ENCODE measurements around the gene ZNF646. TPM values are rescaled to one million over a fixed set of nuclear protein-coding genes. Genes with fewer than 3 reads are reported as not detected.

Gene ZNF646
- total and polyA plus RNA-seq, 2 of the 13 experiments (the other 11 are each of a cell fraction or from before 2014, with no cell fraction given): 3.4 to 10.9 TPM

- TF ChIP-seq MED8 (CRISPR knock-in tag; IDR thresholded peaks at IDR 0.05; ENCODE audit: insufficient replicate concordance) (peak; percentile 75), ZNF740 (CRISPR knock-in tag; IDR thresholded peaks at IDR 0.05) (0 out of 2 replicates have a peak, but pooled peaks have one; percentile 4), ZNF569 (CRISPR knock-in tag; IDR thresholded peaks at IDR 0.05; ENCODE audit: borderline replicate concordance) (no peak), NR2C2 (CRISPR knock-in tag; IDR thresholded peaks at IDR 0.05; ENCODE audit: borderline replicate concordance) (peak; percentile 83; the same call in 1 of the 2 replicates), CREB3 (CRISPR knock-in tag; IDR thresholded peaks at IDR 0.05) (peak; percentile 25; the same call in 1 of the 2 replicates), ZNF432 (CRISPR knock-in tag; IDR thresholded peaks at IDR 0.05; ENCODE audit: borderline replicate concordance) (no peak), USF2 (IDR thresholded peaks at IDR 0.05; ENCODE audit: low read depth, low read length) (no peak), USF2 (CRISPR knock-in tag; IDR thresholded peaks at IDR 0.05; ENCODE audit: borderline replicate concordance) (peak; percentile 51; the same call in 1 of the 2 replicates), ZNF460 (CRISPR knock-in tag; IDR thresholded peaks at IDR 0.05; ENCODE audit: borderline replicate concordance) (peak; percentile 98), HOMEZ (CRISPR knock-in tag; IDR thresholded peaks at IDR 0.05; ENCODE audit: low read depth) (peak; percentile 46; the same call in 1 of the 2 replicates), ARID2 (CRISPR knock-in tag; IDR thresholded peaks at IDR 0.05; ENCODE audit: borderline replicate concordance) (no peak), NFE2L1 (CRISPR knock-in tag; IDR thresholded peaks at IDR 0.05; ENCODE audit: borderline replicate concordance) (peak; percentile 73; the same call in 1 of the 2 replicates), ZNF12 (CRISPR knock-in tag; IDR thresholded peaks at IDR 0.05) (no peak; the same call in 1 of the 2 replicates), ZNF605 (CRISPR knock-in tag; IDR thresholded peaks at IDR 0.05) (peak; percentile 68), ZMYM2 (CRISPR knock-in tag; IDR thresholded peaks at IDR 0.05) (no peak; the same call in 1 of the 2 replicates), SMAD9 (CRISPR knock-in tag; IDR thresholded peaks at IDR 0.05) (no peak), ZZZ3 (CRISPR knock-in tag; IDR thresholded peaks at IDR 0.05; ENCODE audit: borderline replicate concordance) (no peak), MTERF4 (CRISPR knock-in tag; IDR thresholded peaks at IDR 0.05) (no peak), NKX3-1 (CRISPR knock-in tag; IDR thresholded peaks at IDR 0.05) (peak; percentile 86; the same call in 1 of the 2 replicates), KDM4B (CRISPR knock-in tag; IDR thresholded peaks at IDR 0.05) (0 out of 2 replicates have a peak, but pooled peaks have one; percentile 58), GZF1 (CRISPR knock-in tag; IDR thresholded peaks at IDR 0.05) (no peak; the same call in 1 of the 2 replicates), ZNF567 (CRISPR knock-in tag; IDR thresholded peaks at IDR 0.05; ENCODE audit: borderline replicate concordance) (no peak), ZNF549 (CRISPR knock-in tag; IDR thresholded peaks at IDR 0.05) (peak; percentile 36; the same call in 1 of the 2 replicates), GFI1 (CRISPR knock-in tag; IDR thresholded peaks at IDR 0.05; ENCODE audit: borderline replicate concordance) (0 out of 2 replicates have a peak, but pooled peaks have one; percentile 47)
These were observed 20.4 kb downstream of the ZNF646 start, which contains the start of gene VKORC1 (continued) for GRCh38 chr16:31094424-31095120.
